Measurements from ENCODE around the gene PRDM16.

PRDM16 gene

DNA sequence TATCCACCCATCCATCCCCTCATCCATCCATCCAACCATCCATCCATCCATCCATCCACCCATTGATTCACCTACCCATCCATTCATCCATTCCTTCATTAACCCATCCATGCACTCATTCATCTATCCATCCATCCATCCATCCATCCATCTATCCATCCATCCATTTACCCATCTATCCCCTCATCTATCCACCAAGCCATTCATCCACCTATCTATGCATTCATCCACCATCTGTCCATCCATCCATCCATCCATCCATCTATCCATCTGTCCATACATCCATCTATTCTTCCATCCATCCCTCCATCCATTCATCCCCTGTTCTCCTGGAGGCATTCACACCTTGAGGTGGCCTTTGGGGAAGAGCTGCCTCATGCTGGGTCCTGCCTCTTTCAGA lies 107.0 kb downstream of the PRDM16 start:
- Histone ChIP-seq H3K9ac (ENCODE audit: low read depth, low read length, poor library complexity, severe bottlenecking) (no peak overlapping the region), H3K4me1 (ENCODE audit: insufficient read depth, low read length, poor library complexity, severe bottlenecking) (no peaks in the 10 kb centered on the region), H3F3A (ENCODE audit: low read depth) (peaks cover 2% of the 10 kb centered on the region; the same call in 1 of the 2 replicates), H3K36me3 (ENCODE audit: insufficient read depth, low read length) (no peaks in the 10 kb centered on the region; the same call in 1 of the 2 replicates), H3K4me2 (ENCODE audit: low read depth, low read length, poor library complexity, severe bottlenecking) (no peak overlapping the region), H3K9me3 (ENCODE audit: insufficient read depth, low read depth, low read length) (no peaks in the 10 kb centered on the region), H3K4me3 (ENCODE audit: low read length, poor library complexity, severe bottlenecking) (no peak overlapping the region), H4K20me1 (ENCODE audit: insufficient read depth, low read length, poor library complexity, severe bottlenecking) (no peaks in the 10 kb centered on the region), H3K79me2 (ENCODE audit: insufficient read depth, low read length) (no peaks in the 10 kb centered on the region), H3K27me3 (ENCODE audit: insufficient read depth, low read length, poor library complexity, severe bottlenecking) (no peaks in the 10 kb centered on the region), H3K9me2 (replicated peaks; ENCODE audit: low read depth, low read length) (no peaks in the 10 kb centered on the region), H2AFZ (ENCODE audit: low read length) (no peak overlapping the region)
- TF ChIP-seq, protein P1, sequence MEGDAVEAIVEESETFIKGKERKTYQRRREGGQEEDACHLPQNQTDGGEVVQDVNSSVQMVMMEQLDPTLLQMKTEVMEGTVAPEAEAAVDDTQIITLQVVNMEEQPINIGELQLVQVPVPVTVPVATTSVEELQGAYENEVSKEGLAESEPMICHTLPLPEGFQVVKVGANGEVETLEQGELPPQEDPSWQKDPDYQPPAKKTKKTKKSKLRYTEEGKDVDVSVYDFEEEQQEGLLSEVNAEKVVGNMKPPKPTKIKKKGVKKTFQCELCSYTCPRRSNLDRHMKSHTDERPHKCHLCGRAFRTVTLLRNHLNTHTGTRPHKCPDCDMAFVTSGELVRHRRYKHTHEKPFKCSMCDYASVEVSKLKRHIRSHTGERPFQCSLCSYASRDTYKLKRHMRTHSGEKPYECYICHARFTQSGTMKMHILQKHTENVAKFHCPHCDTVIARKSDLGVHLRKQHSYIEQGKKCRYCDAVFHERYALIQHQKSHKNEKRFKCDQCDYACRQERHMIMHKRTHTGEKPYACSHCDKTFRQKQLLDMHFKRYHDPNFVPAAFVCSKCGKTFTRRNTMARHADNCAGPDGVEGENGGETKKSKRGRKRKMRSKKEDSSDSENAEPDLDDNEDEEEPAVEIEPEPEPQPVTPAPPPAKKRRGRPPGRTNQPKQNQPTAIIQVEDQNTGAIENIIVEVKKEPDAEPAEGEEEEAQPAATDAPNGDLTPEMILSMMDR (conservative IDR thresholded peaks at IDR 0.05; ENCODE audit: low read length): no peak

DNA sequence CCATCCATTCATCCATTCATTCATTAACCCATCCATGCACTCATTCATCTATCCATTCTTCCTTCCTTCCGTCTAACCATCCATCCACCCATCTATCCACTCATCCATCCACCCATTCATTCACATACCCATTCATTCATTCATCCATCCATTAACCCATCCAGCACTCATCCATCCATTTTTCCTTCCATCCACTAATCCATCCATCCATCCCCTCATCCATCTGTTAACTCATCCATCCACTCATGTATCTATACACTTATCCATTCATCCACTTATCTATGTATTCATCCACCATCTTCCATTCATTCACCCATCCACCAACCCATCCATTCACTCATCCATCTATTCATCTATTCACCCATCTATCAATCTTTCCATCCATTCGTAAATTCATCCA lies 107.8 kb downstream of the PRDM16 start:
- no peaks in the 10 kb centered on the region; the same call in 1 of the 2 replicates for H3K9me3 ChIP-seq (ENCODE audit: insufficient read depth, low read depth, low read length)
- no peak overlapping the region for H2AFZ ChIP-seq (ENCODE audit: low read length)
- H3K4me2 ChIP-seq (ENCODE audit: low read depth, low read length, poor library complexity, severe bottlenecking): no peak overlapping the region
- no peaks in the 10 kb centered on the region for H3K79me2 ChIP-seq (ENCODE audit: insufficient read depth, low read length)
- peaks cover 3% of the 10 kb centered on the region; the same call in 1 of the 2 replicates for H3K36me3 ChIP-seq (ENCODE audit: insufficient read depth, low read length)
- H3K4me3 ChIP-seq (ENCODE audit: low read length, poor library complexity, severe bottlenecking): no peak overlapping the region
- no peaks in the 10 kb centered on the region for H3K9me2 ChIP-seq (replicated peaks; ENCODE audit: low read depth, low read length)
- no peaks in the 10 kb centered on the region for H3K4me1 ChIP-seq (ENCODE audit: insufficient read depth, low read length, poor library complexity, severe bottlenecking)
- H4K20me1 ChIP-seq (ENCODE audit: insufficient read depth, low read length, poor library complexity, severe bottlenecking): no peaks in the 10 kb centered on the region
- TF ChIP-seq EZH2phosphoT487 (IDR thresholded peaks at IDR 0.05; ENCODE audit: borderline replicate concordance): no peak
- TF ChIP-seq, protein P1 (conservative IDR thresholded peaks at IDR 0.05; ENCODE audit: low read length): no peak
- H3K9ac ChIP-seq (ENCODE audit: low read depth, low read length, poor library complexity, severe bottlenecking): no peak overlapping the region
- peaks cover 3% of the 10 kb centered on the region; the same call in 1 of the 2 replicates for H3F3A ChIP-seq (ENCODE audit: low read depth)
- no peaks in the 10 kb centered on the region for H3K27me3 ChIP-seq (ENCODE audit: insufficient read depth, low read length, poor library complexity, severe bottlenecking)

DNA sequence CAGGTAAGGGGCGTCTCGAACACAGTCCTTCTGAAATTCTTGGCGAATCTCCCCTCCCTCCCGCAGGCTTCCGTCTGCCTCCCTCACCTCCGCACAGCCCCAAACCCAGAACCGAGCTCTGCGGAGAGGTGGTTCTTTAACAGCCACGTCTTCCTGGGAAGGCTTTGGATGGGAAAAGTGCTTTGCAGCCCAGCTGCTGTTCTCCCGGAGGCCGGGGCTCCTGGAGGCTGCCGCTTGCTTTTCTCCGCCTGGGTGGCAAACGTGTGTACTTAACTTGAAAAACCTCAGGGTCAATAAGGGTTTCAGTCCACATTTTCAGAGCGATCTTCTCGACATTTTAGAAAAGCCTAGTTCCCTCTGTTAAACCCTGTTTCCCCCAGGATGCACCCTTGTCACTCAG lies 109.3 kb downstream of the PRDM16 start:
- Histone ChIP-seq H4K20me1 (ENCODE audit: insufficient read depth, low read length, poor library complexity, severe bottlenecking) (no peaks in the 10 kb centered on the region), H3K9me3 (ENCODE audit: insufficient read depth, low read depth, low read length) (no peaks in the 10 kb centered on the region; the same call in 1 of the 2 replicates), H3K79me2 (ENCODE audit: insufficient read depth, low read length) (no peaks in the 10 kb centered on the region), H3K27me3 (ENCODE audit: insufficient read depth, low read length, poor library complexity, severe bottlenecking) (no peaks in the 10 kb centered on the region), H3K4me2 (ENCODE audit: low read depth, low read length, poor library complexity, severe bottlenecking) (no peak overlapping the region), H3K9me2 (replicated peaks; ENCODE audit: low read depth, low read length) (no peaks in the 10 kb centered on the region), H3F3A (ENCODE audit: low read depth) (peaks cover 3% of the 10 kb centered on the region; the same call in 1 of the 2 replicates), H3K36me3 (ENCODE audit: insufficient read depth, low read length) (peaks cover 3% of the 10 kb centered on the region; the same call in 1 of the 2 replicates), H3K4me1 (ENCODE audit: insufficient read depth, low read length, poor library complexity, severe bottlenecking) (no peaks in the 10 kb centered on the region), H2AFZ (ENCODE audit: low read length) (no peak overlapping the region), H3K9ac (ENCODE audit: low read depth, low read length, poor library complexity, severe bottlenecking) (no peak overlapping the region), H3K4me3 (ENCODE audit: low read length, poor library complexity, severe bottlenecking) (no peak overlapping the region)
- TF ChIP-seq, protein P1 (conservative IDR thresholded peaks at IDR 0.05; ENCODE audit: low read length): no peak
- TF ChIP-seq EZH2phosphoT487 (IDR thresholded peaks at IDR 0.05; ENCODE audit: borderline replicate concordance): no peak
